Measurements from ENCODE around the gene DDR2.
"Not testable (repeated sequence)": the region's sequence is repeated elsewhere in the genome, so short reads cannot be mapped to it uniquely, and the experiment has no call there.

Gene DDR2

DNA sequence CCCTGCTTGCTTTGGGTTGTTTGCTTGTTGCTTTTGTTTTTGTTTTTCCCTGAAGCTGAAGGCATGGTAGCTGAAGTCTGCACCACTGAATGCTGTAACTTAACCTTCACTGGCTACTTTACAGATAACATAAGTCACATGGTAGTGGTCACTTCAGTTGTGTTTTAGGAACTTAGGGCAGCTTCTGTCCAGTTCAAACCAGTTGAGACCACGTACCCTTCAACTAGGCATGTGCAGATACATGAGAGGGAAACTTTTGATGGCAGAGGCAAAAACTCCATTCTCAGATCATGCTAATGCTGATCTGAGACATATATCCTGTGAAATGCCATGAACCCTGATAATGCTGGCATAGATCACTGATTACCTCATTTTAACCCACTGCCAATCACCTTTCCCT, 186.4 kb downstream of the DDR2 start:
- H3K4me3 ChIP-seq (ENCODE audit: low read depth, low read length); DNase-seq (ENCODE audit: low read depth): not testable (repeated sequence)

DNA sequence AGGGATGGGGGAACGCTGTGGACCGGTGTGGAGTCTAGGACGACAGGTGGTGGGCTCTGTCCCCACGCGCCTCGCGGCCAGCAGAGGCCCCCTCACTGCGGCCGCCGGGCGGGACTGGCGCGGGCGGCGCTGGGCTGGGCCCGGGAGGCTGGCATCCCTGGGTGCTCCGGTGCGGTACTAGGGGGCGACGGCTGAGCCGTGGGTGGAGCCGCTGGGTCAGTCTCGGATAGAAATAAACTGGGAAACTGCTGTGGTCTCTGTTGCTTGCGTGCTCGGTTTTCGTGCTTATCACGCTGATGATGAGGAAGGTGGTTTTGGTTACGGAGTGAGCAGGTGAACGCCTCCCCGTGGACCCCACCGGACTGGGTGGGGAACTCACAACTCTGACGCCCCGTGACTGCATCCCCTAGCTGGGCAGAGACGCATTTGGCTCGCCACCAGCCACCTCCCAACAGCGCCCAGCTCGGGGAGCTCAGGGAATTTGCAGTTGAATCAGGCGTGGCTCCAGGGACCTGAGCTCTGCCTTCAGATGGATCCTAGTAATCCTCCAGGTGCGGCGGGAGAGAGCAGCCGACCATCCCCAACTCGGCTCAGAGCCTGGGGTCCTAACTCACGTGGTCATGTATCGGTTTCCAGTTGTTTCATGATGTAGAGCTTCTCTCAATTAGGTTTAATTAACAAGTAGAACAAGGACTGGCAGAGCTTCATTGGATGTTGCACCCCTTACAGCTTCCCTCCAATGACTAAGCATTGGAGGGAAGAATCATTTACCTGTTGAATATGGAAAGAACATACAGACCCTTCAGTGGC, 190.3 kb downstream of the DDR2 start:
- DNase-seq (ENCODE audit: low read depth): no peak
- TF ChIP-seq, protein P1, sequence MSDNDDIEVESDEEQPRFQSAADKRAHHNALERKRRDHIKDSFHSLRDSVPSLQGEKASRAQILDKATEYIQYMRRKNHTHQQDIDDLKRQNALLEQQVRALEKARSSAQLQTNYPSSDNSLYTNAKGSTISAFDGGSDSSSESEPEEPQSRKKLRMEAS (IDR thresholded peaks at IDR 0.05; ENCODE audit: low read depth, low read length): no peak
- TF ChIP-seq CTCF (IDR thresholded peaks at IDR 0.05; ENCODE audit: low read depth, low read length) (no peak), POLR2A (IDR thresholded peaks at IDR 0.05; ENCODE audit: extremely low read depth, insufficient read length) (no peak), MYC (IDR thresholded peaks at IDR 0.05; ENCODE audit: low read depth, low read length) (no peak)
- H3K4me3 ChIP-seq (ENCODE audit: low read depth, low read length): no peak overlapping the region

DNA sequence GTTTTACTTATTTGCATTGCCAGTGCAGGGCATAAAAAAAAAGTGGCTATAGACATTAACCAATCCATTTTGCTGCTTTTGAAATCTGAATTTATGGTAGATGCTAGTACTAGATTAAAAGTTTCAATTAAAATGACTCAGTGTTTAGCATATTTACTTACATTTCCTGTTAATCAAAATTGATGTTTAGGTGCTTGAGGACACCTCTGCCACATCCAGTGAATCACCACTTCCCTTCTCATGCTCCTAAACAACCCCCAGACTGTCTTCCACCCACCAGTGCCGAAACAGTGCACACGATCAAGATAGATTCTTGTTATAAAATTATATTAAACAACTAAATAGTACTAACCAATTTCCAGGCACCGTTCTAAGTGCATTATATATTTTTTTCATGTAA, 191.0 kb downstream of the DDR2 start:
- H3K4me3 ChIP-seq (ENCODE audit: low read depth, low read length): no peak overlapping the region
- no peak for DNase-seq (ENCODE audit: low read depth)
- TF ChIP-seq, protein P1 (IDR thresholded peaks at IDR 0.05; ENCODE audit: low read depth, low read length): no peak
- TF ChIP-seq POLR2A (IDR thresholded peaks at IDR 0.05; ENCODE audit: extremely low read depth, insufficient read length) (no peak), CTCF (IDR thresholded peaks at IDR 0.05; ENCODE audit: low read depth, low read length) (no peak), MYC (IDR thresholded peaks at IDR 0.05; ENCODE audit: low read depth, low read length) (no peak)

- no peak for DNase-seq (ENCODE audit: low read depth)
- TF ChIP-seq POLR2A (IDR thresholded peaks at IDR 0.05; ENCODE audit: extremely low read depth, insufficient read length): no peak
- no peak for TF ChIP-seq CTCF (IDR thresholded peaks at IDR 0.05; ENCODE audit: low read depth, low read length)
- TF ChIP-seq MYC (IDR thresholded peaks at IDR 0.05; ENCODE audit: low read depth, low read length): no peak
- TF ChIP-seq, protein P1 (IDR thresholded peaks at IDR 0.05; ENCODE audit: low read depth, low read length): no peak
- no peak overlapping the region for H3K4me3 ChIP-seq (ENCODE audit: low read depth, low read length)
Measured at GRCh38 chr1:162823771-162824525, 191.7 kb downstream of the DDR2 start.

DNA sequence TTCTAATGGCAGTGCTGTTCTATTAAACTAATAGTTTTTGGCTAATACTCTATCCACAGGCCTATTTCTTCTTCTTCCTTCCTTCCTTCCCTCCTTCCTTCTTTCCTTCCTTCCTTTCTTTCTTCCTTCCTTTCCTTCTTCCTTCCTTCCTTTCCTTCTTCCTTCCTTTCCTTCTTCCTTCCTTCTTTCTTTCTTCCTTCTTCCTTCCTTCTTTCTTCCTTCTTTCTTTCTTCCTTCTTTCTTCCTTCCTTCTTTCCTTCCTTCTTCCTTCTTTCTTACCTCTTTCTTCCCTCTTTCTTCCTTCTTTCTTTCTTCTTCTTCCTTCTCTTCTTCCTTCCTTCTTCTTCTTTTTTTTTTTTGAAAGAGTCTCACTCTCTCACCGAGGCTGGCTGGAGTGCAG, 197.0 kb downstream of the DDR2 start:
- TF ChIP-seq POLR2A (IDR thresholded peaks at IDR 0.05; ENCODE audit: extremely low read depth, insufficient read length): no peak
- no peak for TF ChIP-seq MYC (IDR thresholded peaks at IDR 0.05; ENCODE audit: low read depth, low read length)
- TF ChIP-seq CTCF (IDR thresholded peaks at IDR 0.05; ENCODE audit: low read depth, low read length): no peak
- TF ChIP-seq, protein P1 (IDR thresholded peaks at IDR 0.05; ENCODE audit: low read depth, low read length): no peak
- DNase-seq (ENCODE audit: low read depth): no peak
- no peak overlapping the region for H3K4me3 ChIP-seq (ENCODE audit: low read depth, low read length)

DNA sequence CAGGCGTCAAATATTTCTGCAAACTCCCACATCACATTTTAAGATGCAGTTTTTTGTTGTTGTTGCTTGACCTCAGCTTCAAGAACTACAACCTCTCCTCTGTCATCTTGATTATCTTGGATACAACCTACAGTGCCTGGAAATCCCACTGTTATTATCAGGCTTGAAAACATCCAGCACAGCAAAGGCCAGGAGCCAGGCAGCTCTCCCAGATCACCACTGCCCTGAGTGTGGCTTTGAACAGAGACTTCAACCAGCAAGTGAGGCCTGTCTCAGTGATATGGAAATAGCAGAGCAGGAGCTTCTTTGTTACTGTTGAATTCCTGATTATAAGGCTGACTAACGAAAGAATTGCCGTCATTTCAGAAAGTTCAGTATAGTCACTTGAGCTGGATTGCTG, 200.2 kb downstream of the DDR2 start:
- no peak for DNase-seq (ENCODE audit: low read depth)
- no peak overlapping the region for H3K4me3 ChIP-seq (ENCODE audit: low read depth, low read length)
- no peak for TF ChIP-seq POLR2A (IDR thresholded peaks at IDR 0.05; ENCODE audit: extremely low read depth, insufficient read length)
- no peak for TF ChIP-seq MYC (IDR thresholded peaks at IDR 0.05; ENCODE audit: low read depth, low read length)
- TF ChIP-seq, protein P1 (IDR thresholded peaks at IDR 0.05; ENCODE audit: low read depth, low read length): no peak
- no peak for TF ChIP-seq CTCF (IDR thresholded peaks at IDR 0.05; ENCODE audit: low read depth, low read length)
